Testis (tissue), 2 donors: ENCODE results near the gene GALE.

Experiments
- CTCF ChIP-seq, 3 experiments: fragments of 450-650 bp in 2 of 3; fragments of 200-600 bp in 1 of 3; sonication (generic) in 1 of 3; IDR thresholded peaks; one replicate each; pipeline ENCODE4 v1.5.1; 2016 to 2019; ENCODE audit warnings: antibody characterized with exemption in 3 of 3, mild to moderate bottlenecking in 2 of 3, moderate library complexity in 1 of 3
- POLR2A ChIP-seq: fragments of 450-650 bp; IDR thresholded peaks from one replicate; pipeline ENCODE4 v1.6.1; 2017; ENCODE audit warnings: antibody characterized with exemption, mild to moderate bottlenecking, moderate library complexity

- no peak for TF ChIP-seq CTCF (IDR thresholded peaks at IDR 0.05)
- no peak for TF ChIP-seq POLR2A
Observed at GRCh38 chr1:23824711-23825075, 24.1 kb upstream of the GALE start.
